Muscle layer of colon (tissue), 2 donors: ENCODE measurements around the gene HPRT1.

Experiments used
- H3K27ac ChIP-seq: one replicate; pipeline ENCODE4 v1.7.0; 2013; ENCODE audit warnings: low read depth, mild to moderate bottlenecking, low read length, moderate library complexity
- H3K27me3 ChIP-seq, 2 donors: one replicate each; pipeline ENCODE4 v1.7.0; 2013; ENCODE audit warnings: low read length in 2 of 2, mild to moderate bottlenecking in 2 of 2; ENCODE audit not compliant: insufficient read depth in 2 of 2, control insufficient read depth in 1 of 2
- H3K36me3 ChIP-seq: one replicate; pipeline ENCODE4 v1.7.0; 2013; ENCODE audit warnings: mild to moderate bottlenecking, low read length; ENCODE audit not compliant: insufficient read depth
- H3K4me1 ChIP-seq: one replicate; pipeline ENCODE4 v1.7.0; 2013; ENCODE audit warnings: mild to moderate bottlenecking, low read length; ENCODE audit not compliant: insufficient read depth
- H3K4me3 ChIP-seq, 2 donors: one replicate each; pipeline ENCODE4 v1.7.0; 2013; ENCODE audit warnings: low read length in 2 of 2, low read depth in 1 of 2, mild to moderate bottlenecking in 1 of 2, moderate library complexity in 1 of 2
- H3K9ac ChIP-seq: one replicate; pipeline ENCODE4 v1.7.0; 2013; ENCODE audit warnings: low read length
- H3K9me3 ChIP-seq: one replicate; pipeline ENCODE4 v1.7.0; 2013; ENCODE audit warnings: mild to moderate bottlenecking, low read length
- donor health status: abdominal sarcoma.
- donor health status: Adenocarcinoma of cecum.

The HPRT1 gene

GRCh38 chrX:134478374-134478773, 18.4 kb downstream of the HPRT1 start:
- H3K9ac ChIP-seq = no peak overlapping the region
- no peaks in the 10 kb centered on the region for H3K36me3 ChIP-seq
- H3K27ac ChIP-seq = no peak overlapping the region
- no peaks in the 10 kb centered on the region for H3K4me1 ChIP-seq
- no peak overlapping the region for H3K4me3 ChIP-seq
- H3K9me3 ChIP-seq = no peaks in the 10 kb centered on the region
- H3K27me3 ChIP-seq = no peaks in the 10 kb centered on the region

- Histone ChIP-seq H3K36me3 (no peaks in the 10 kb centered on the region), H3K4me1 (no peaks in the 10 kb centered on the region), H3K9me3 (no peaks in the 10 kb centered on the region), H3K4me3 (no peak overlapping the region), H3K27me3 (no peaks in the 10 kb centered on the region), H3K27ac (no peak overlapping the region), H3K9ac (no peak overlapping the region)
Measured at GRCh38 chrX:134480061-134480460, 20.1 kb downstream of the HPRT1 start.

- Histone ChIP-seq H3K9ac (no peak overlapping the region), H3K27ac (no peak overlapping the region), H3K9me3 (no peaks in the 10 kb centered on the region)
Measured at GRCh38 chrX:134481339-134481738, 21.4 kb downstream of the HPRT1 start.

GRCh38 chrX:134482371-134482770, 22.4 kb downstream of the HPRT1 start:
- no peak overlapping the region for H3K4me3 ChIP-seq
- no peaks in the 10 kb centered on the region for H3K36me3 ChIP-seq
- no peaks in the 10 kb centered on the region for H3K27me3 ChIP-seq
- no peak overlapping the region for H3K27ac ChIP-seq
- no peak overlapping the region for H3K9ac ChIP-seq
- H3K9me3 ChIP-seq = no peaks in the 10 kb centered on the region
- H3K4me1 ChIP-seq = no peaks in the 10 kb centered on the region

More at GRCh38 chrX:134481339-134481738, 21.4 kb downstream of the HPRT1 start:
- Histone ChIP-seq H3K4me3 (no peak overlapping the region), H3K36me3 (no peaks in the 10 kb centered on the region), H3K27me3 (no peaks in the 10 kb centered on the region), H3K4me1 (no peaks in the 10 kb centered on the region)

- Histone ChIP-seq H3K9ac (no peak overlapping the region), H3K27ac (no peak overlapping the region), H3K27me3 (no peaks in the 10 kb centered on the region), H3K9me3 (no peaks in the 10 kb centered on the region), H3K4me3 (no peak overlapping the region), H3K4me1 (no peaks in the 10 kb centered on the region), H3K36me3 (no peaks in the 10 kb centered on the region)
Measured at GRCh38 chrX:134484039-134484438, 24.1 kb downstream of the HPRT1 start.

- Histone ChIP-seq H3K27ac (no peak overlapping the region), H3K9me3 (no peaks in the 10 kb centered on the region), H3K36me3 (no peaks in the 10 kb centered on the region), H3K4me3 (no peak overlapping the region), H3K4me1 (no peaks in the 10 kb centered on the region), H3K9ac (no peak overlapping the region), H3K27me3 (no peaks in the 10 kb centered on the region)
Measured at GRCh38 chrX:134501941-134502340, 42.0 kb downstream of the HPRT1 start.

- H3K9ac ChIP-seq = no peak overlapping the region
- H3K4me1 ChIP-seq = no peaks in the 10 kb centered on the region
- no peaks in the 10 kb centered on the region for H3K9me3 ChIP-seq
- H3K27me3 ChIP-seq = no peaks in the 10 kb centered on the region
- H3K27ac ChIP-seq = no peak overlapping the region
- no peak overlapping the region for H3K4me3 ChIP-seq
- H3K36me3 ChIP-seq = no peaks in the 10 kb centered on the region
Measured at GRCh38 chrX:134502686-134503085, 42.7 kb downstream of the HPRT1 start.

GRCh38 chrX:134512566-134512965, 52.6 kb downstream of the HPRT1 start:
- H3K27ac ChIP-seq = no peak overlapping the region
- no peak overlapping the region for H3K4me3 ChIP-seq

GRCh38 chrX:134513091-134513490, 53.1 kb downstream of the HPRT1 start:
- no peak overlapping the region for H3K4me3 ChIP-seq
- no peaks in the 10 kb centered on the region for H3K4me1 ChIP-seq
- H3K27ac ChIP-seq = no peak overlapping the region
- no peaks in the 10 kb centered on the region for H3K27me3 ChIP-seq
- no peaks in the 10 kb centered on the region for H3K36me3 ChIP-seq
- no peak overlapping the region for H3K9ac ChIP-seq
- H3K9me3 ChIP-seq = no peaks in the 10 kb centered on the region

More at GRCh38 chrX:134512566-134512965, 52.6 kb downstream of the HPRT1 start:
- no peak overlapping the region for H3K9ac ChIP-seq
- no peaks in the 10 kb centered on the region for H3K4me1 ChIP-seq
- no peaks in the 10 kb centered on the region for H3K9me3 ChIP-seq
- H3K36me3 ChIP-seq = no peaks in the 10 kb centered on the region
- H3K27me3 ChIP-seq = no peaks in the 10 kb centered on the region

GRCh38 chrX:134520860-134521390, 61.0 kb downstream of the HPRT1 start:
- H3K9ac ChIP-seq = no peak overlapping the region
- H3K27me3 ChIP-seq = no peaks in the 10 kb centered on the region
- no peak overlapping the region for H3K4me3 ChIP-seq
- H3K36me3 ChIP-seq = no peaks in the 10 kb centered on the region
- no peak overlapping the region for H3K27ac ChIP-seq
- no peaks in the 10 kb centered on the region for H3K9me3 ChIP-seq
- no peaks in the 10 kb centered on the region for H3K4me1 ChIP-seq

- no peaks in the 10 kb centered on the region for H3K27me3 ChIP-seq
- H3K4me1 ChIP-seq = no peaks in the 10 kb centered on the region
- no peak overlapping the region for H3K4me3 ChIP-seq
- no peak overlapping the region for H3K27ac ChIP-seq
- no peaks in the 10 kb centered on the region for H3K9me3 ChIP-seq
- no peak overlapping the region for H3K9ac ChIP-seq
- no peaks in the 10 kb centered on the region for H3K36me3 ChIP-seq
Measured at GRCh38 chrX:134524181-134524580, 64.2 kb downstream of the HPRT1 start.

- Histone ChIP-seq H3K4me1 (no peaks in the 10 kb centered on the region), H3K27me3 (no peaks in the 10 kb centered on the region), H3K9ac (no peak overlapping the region), H3K36me3 (no peaks in the 10 kb centered on the region), H3K4me3 (no peak overlapping the region), H3K9me3 (no peaks in the 10 kb centered on the region), H3K27ac (no peak overlapping the region)
Measured at GRCh38 chrX:134525086-134525792, 65.3 kb downstream of the HPRT1 start.
